SW480 (cell line): ENCODE results near the gene SLC5A6.

ENCODE experiments used
- DNase-seq: peaks from one replicate; pipeline ENCODE4 v3.0.0-alpha.2; 2016; ENCODE audit warnings: low spot score

The SLC5A6 gene

DNA sequence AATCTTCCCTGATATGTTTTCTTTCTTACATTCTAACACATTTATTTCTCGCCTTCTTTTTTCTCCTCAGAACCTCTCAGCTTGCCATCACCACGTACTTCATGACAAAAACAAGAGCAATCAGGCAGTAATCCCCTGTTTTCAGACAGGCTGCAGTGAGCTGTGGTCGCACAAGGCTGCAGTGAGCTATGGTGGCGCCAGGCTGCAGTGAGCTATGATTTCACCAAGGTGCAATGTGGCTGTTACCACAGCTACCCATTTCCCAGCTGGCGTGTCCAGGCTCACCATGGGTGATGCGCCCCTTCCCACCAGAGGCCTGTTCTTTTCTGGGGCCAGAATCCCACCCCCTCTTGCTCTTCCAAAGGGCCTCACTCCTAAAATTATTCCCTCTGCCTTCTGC is 37.4 kb downstream of the SLC5A6 start:
- DNase-seq: peak; percentile 53

DNA sequence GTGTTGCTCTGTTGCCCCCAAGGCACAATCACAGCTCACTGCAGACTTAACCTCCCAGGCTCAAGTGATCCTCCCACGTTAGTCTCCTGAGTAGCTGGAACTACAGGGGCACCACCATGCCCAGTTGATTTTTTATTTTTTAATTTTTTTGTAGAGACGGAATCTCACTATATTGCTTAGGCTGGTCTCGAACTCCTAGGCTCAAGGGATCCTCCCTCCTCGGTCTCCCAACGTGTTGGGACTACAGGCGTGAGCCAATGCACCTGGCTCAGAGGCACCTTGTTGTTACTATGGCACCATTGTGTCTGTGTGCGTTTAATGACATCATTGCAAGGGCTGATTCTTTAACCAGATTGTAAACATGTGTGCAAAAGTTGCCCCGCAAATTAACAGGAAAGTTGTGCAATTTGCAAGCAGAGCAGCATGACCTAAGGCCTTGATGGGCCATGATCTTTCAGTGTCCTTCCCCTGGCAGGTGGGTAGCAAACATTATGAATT is 40.7 kb downstream of the SLC5A6 start:
- no peak for DNase-seq

DNA sequence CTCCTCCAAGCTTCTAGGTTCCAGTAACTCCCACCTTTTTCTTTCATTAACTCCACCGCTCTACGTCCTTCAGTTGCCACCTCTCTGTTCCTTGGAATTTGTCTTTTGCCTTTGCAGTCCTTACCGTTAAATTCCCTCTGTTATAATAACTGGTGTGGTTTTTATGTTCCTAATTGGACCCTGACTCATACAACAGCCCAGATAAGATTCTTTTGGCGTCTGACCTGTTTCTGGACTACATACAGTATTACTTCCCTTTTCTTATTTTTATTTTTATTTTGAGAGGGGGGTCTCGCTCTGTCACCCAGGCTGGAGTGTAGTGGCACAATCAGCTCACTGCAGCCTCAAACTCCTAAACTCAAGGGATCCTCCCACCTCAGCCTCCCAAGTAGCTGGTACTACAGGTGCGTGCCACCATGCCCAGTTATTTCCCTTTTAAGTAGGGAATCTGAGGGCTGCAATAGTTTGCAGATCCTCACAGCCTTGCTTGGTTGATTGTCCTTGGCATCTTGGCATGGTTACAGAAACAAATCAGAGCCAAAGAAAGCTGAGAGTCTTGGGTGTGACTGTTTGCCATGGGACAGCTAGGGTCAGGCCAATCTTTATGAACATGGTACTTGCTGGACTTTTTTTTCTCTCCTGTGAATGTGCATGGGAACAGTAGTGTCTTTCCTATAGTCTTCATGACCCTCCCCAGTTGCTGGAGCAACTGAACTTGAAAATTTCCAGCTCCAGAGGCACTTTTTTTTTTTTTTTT is 41.3 kb downstream of the SLC5A6 start:
- no peak for DNase-seq

DNA sequence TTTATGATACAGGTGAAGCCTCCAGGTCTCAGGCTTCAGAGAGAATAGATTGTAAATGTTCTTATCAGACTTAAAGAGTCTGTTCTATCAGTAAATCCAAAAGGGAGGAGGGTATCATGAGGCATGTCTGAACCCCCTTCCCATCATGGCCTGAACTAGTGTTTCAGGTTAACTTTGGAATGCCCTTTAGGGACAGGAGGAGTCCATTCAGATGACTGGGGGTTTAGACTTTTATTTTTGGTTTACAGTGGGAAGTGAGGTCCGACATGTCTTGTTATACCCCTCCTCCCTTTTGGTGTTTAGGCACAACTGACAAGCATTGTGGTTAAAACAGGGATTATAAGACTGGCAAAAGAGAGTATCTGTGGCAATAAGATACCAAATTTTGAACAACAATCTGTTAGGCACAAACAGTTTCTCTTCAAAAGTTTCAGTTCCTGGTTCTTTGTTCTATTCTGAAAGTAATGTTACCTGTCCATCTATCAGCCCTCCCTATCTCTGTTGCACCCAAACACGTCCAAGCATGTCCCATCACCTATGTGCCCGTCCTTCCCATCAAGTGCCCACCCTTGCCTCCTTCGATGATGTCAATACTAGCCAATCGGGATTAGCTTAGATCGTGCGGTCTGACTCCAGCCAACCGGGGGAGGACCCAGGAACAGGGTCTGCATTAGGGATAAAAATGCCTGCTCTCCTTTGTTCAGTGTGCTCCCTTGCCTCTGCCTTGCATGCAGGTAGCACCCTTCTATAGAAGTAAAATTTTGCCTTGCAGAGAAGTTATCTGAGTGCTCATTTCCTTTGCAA is 46.9 kb downstream of the SLC5A6 start:
- DNase-seq: no peak

DNA sequence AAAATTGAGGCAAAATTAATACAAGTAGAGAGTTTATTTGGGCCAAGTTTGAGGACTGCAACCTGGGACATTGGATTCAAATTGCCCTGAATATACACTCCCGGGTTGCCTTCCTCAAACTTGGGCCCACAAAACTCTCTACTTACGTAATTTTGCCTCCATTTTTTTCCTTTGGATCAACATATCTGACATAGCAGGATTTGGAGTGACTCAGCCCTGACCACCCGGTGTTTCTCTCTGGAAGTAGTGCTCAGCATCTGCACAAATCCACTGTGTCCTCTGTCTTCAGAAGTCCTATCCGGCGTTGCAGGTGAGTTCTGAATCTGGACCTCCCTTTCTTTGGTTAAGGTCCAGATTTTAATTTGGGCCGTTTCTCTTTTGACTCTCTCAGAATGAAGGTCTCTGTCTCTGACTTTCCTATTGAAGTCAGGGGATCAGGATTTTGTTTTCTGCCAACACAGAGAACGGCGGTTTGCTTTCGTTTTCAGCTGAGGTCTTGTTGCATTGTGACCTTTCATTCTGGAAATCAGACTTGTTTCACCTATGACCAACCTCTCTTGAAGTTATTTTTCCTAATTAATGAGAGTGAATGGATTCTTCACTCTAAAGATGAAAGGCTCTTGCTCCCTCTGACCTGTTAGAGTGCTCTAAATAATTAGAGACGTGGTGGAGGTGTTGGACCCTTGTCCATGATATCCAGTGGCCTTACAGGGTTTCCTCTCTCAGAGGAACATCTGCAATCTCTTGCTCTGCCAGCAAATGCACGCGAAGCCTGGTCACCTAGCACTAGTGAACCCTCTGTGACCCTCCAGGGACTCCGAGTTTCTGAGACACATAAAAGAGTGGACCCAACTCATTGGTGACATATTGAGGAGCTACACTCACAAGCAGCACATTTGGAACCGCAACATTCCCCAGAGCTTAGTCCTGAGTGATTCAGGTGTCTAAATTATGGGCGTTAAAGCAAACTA is 49.6 kb downstream of the SLC5A6 start:
- DNase-seq: peak; percentile 70

DNA sequence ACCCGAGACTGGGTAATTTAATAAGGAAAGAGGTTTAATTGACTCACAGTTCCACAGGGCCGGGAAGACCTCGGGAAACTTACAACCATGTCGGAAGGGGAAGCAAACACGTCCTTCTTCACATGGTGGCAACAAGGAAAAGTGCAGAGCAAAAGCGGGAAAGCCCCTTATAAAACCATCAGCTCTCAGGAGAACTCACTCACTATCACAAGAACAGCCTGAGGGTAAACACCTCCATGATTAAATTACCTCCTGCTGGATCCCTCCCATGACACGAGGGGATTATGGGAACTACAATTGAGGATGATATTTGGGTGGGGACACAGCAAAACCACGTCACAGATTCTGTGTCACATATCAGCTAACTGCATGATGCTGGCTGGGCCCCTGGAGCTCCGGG is 51.9 kb downstream of the SLC5A6 start:
- DNase-seq: no peak

DNA sequence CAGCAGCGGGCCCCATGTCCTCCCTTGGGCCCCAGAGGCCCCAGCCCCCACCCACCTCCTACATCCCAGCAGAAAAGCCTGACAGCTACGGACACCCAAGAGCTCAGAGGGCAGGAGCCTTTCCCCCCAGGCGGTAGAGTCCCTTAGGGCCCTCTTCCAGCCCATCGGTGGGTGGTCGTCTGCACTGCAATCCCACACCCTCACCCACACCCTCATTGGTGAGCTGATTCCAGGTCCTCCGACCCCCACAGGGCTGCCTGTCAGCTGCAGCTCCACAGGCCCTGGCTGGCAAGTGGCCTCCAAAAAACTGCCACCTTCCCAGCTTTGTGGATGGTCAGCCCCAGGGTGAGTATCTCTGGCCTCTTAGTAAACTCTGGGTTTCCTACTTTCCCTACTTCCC is 52.8 kb downstream of the SLC5A6 start:
- DNase-seq: no peak

DNA sequence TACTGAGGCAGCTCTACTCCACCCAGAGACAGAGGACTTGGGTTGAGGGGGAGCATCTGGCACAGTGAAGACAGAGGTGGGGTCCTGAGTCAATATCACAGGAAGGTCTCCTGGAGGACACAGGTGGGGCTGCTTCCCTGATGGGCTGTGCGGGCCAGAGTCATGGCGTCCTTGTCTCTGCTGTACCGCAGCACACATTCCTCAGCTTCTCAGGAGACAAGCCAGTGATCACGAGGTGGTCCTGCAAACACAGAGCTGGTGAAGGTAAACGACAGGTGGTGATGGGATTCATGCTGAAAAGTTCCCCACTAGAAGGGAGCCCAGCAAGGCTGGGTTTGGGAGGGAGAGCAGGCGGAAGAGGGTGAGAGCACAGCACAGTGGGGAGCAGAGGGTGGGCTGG is 53.6 kb downstream of the SLC5A6 start:
- DNase-seq: no peak

DNA sequence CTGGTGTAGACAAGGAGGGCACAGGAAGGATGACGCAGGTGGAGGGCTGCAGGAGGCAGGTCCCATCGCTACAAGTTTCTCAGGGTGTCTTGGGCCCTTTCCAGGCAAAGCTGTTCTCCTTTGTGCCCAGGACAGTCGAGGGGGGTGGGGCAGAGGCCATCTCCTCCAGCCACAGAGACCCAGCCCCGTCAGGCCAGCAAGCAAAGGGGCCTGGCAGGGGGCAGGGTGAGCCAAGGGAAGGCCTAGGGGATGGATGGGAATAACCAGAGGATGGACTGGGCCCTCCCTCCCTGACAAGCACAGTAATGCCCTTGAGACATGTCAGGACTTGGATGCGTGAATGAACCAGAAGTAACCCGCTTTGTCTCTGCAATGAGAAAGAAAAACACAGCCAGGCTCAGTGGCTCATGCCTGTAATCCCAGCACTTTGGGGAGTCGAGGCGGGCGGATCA is 57.0 kb downstream of the SLC5A6 start:
- no peak for DNase-seq

DNA sequence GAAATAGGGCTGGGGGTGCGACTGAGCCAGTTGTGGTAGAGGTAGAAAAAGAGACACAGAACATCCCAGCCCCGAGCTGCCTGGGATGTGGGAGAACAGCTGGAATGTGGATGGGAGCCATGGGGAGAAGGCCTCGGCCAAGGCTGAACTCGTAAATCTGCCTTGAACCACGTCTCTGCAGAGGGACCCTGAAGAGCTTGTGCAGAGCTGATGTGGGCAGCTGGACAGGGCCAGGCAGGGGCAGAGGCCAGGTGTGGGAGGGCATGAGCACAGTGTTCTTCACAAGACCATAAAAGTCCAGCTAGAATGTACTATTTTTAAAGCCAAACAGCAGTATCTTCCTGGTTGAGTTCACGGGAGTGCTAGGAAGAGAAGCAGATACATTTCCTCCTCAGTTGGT is 57.6 kb downstream of the SLC5A6 start:
- DNase-seq: no peak

DNA sequence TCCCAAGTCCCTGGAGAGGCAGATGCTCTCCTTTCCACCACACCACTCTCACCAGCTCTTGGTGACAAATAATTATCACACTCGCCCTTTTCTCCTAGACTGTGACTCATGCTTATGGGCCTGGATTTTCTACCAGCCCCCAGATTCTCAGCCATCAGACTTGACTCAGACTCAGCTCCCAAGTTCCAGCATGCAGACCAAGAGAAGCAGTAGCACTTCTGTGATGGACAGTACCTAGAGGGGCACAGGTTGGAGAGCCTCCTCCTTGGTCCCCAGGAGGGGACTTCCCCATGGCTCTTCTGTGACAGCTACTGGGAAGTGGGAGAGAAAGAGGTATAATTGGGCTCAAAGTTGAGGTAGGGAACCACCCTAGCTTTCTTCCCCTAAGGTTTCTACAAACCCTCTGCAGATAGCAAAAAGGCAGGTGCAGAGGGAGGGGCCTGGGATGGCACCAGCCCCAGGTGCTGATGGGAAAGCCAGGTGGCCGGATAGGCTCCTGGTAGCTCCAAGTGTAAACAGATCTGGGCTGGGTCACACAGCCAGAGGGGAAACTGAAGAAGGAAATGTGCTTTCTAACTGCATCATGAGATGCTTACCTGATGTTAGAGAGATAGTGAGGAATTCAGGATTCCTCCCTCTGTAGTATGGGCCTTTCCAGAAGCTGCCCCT is 59.1 kb downstream of the SLC5A6 start:
- DNase-seq: peak; percentile 61

DNA sequence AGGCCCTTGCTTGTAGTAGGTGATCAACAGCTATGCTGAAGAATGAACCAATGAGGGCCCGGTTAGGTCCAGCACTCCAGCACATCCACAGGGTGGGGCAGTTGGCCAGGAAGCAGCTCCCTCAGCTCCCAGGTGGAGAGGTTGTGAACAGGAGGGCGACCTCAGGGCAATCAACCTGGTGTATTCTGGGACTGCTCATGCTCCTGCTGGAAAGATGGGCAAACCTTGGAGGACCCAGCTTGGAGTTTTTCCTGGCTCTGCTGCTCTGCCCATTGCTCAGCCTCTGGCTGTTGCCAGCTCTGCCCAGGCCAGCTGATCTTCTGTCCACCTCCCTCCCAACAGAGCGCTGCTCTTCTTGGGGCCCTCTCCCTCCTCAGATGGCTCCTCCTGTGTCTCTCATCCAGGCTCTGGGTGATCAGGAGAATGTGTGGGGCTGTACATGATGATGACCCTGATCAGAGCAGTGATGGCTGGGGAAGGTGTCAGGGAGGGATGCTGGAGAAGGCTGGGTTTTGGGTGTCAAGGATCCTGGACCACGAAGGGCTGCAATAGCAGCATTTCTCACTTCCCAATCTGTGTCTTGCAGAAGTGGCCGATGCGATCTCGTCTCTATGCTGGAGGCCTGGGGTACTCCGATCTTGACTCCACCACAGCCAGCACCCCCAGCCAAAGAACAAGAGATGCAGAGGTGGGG is 59.8 kb downstream of the SLC5A6 start:
- peak; percentile 86 for DNase-seq

DNA sequence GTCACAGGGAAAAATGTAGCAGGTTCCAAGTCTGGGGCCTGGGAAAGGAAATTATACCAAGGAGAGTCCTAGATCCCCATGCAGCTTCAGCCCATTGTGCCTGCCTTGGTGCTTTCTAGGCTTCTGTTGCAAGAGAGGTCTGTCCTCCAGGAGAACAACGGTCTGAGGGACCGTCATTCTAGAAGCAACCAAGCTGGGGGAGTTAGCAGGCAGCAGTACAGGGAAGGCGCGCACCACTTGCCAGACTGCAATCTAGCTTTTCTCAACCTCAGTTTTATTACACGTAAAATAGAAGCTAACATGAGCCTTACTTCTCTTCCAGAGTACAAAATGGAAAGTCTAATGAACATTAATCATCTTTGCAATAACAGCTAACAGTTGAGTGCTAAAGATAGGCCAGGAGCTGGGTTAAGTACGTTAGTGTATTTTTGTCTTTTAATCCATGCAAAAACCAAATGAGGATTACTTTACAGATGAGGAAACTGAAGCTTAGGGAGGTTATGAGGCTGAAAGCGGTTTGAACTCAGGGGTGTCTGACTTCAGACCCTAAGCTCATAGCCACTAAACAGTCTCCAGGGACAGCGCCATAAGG is 61.3 kb downstream of the SLC5A6 start:
- no peak for DNase-seq
